GM06990 (cell line): ENCODE data around the gene PGC.

Experiments used
- DNase-seq: peaks from one replicate; pipeline ENCODE4 v3.0.0-alpha.2; 2011; ENCODE audit not compliant: insufficient read length; ENCODE audit errors: extremely low read depth
- H3K27me3 ChIP-seq: replicated peaks from 2 replicates; pipeline ENCODE4 v1.6.0; 2011; ENCODE audit warnings: low read length; ENCODE audit not compliant: control insufficient read depth, insufficient read depth
- H3K36me3 ChIP-seq: 2 replicates; pipeline ENCODE4 v1.5.1; 2011; ENCODE audit warnings: low read length; ENCODE audit not compliant: control insufficient read depth, insufficient read depth
- H3K4me3 ChIP-seq: replicated peaks from 2 replicates; pipeline ENCODE4 v1.5.1; 2011; ENCODE audit warnings: low read depth, mild to moderate bottlenecking, control low read depth, low read length
- TF ChIP-seq, protein P1 (sequence below): IDR thresholded peaks from 2 replicates; pipeline ENCODE4 v1.5.1; 2011; ENCODE audit warnings: low read length, control low read depth, mild to moderate bottlenecking, inconsistent platforms; ENCODE audit not compliant: insufficient read depth, poor library complexity, severe bottlenecking

PGC gene

DNA sequence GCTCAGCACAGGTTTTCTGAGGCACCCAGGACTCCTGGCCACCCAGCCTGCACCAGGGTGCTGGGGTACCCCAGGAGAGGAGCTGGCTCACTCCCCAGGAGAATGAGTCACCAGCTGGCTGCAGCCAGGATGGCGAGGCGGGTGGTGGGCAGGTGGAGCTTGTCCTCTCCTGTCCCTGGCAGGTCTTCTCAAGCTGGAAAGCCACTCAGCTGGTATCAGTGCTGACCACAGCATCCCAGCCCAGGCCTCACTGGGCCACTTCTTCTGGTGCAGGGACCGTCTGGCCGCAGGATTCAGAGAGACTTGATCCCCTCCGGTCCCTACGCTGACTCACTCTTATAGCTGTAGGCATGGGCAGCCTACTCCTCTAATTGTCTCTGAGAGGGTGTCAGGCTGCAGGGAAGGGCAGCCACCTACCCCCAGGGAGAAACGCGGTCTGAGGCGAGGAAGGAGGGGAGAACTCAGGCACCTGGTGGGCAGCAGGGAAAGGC lies 34.0 kb downstream of the PGC start:
- Histone ChIP-seq H3K36me3 (peaks cover 14% of the 10 kb centered on the region), H3K27me3 (no peaks in the 10 kb centered on the region), H3K4me3 (no peak overlapping the region; the same call in 1 of the 2 replicates)
- no peak for DNase-seq
- TF ChIP-seq, protein P1, sequence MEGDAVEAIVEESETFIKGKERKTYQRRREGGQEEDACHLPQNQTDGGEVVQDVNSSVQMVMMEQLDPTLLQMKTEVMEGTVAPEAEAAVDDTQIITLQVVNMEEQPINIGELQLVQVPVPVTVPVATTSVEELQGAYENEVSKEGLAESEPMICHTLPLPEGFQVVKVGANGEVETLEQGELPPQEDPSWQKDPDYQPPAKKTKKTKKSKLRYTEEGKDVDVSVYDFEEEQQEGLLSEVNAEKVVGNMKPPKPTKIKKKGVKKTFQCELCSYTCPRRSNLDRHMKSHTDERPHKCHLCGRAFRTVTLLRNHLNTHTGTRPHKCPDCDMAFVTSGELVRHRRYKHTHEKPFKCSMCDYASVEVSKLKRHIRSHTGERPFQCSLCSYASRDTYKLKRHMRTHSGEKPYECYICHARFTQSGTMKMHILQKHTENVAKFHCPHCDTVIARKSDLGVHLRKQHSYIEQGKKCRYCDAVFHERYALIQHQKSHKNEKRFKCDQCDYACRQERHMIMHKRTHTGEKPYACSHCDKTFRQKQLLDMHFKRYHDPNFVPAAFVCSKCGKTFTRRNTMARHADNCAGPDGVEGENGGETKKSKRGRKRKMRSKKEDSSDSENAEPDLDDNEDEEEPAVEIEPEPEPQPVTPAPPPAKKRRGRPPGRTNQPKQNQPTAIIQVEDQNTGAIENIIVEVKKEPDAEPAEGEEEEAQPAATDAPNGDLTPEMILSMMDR: no peak

DNA sequence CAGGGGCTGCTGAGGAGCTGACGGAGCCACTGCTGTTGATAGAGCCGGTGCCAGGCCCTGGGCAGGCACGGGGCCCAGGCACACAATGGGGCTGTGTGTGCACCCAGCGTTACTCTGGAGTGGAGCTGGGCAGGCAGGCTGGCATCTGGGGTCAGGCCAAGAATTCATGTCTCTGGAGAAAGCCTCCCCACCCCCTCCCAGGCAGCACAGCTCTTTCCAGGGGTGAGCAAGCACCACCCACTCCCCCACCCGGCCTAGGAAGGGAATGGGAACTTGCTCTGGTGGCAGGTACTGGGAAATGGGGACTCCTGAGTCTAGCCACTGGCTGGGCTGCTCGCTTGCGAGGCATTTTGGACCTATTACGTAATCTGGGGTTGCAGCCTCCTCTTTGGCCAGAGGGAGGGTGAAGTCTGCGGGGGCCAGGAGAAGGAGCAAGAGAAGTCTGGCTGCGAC lies 34.5 kb downstream of the PGC start:
- no peaks in the 10 kb centered on the region for H3K27me3 ChIP-seq
- TF ChIP-seq, protein P1: no peak
- H3K36me3 ChIP-seq: peaks cover 14% of the 10 kb centered on the region
- no peak for DNase-seq
- no peak overlapping the region for H3K4me3 ChIP-seq

DNA sequence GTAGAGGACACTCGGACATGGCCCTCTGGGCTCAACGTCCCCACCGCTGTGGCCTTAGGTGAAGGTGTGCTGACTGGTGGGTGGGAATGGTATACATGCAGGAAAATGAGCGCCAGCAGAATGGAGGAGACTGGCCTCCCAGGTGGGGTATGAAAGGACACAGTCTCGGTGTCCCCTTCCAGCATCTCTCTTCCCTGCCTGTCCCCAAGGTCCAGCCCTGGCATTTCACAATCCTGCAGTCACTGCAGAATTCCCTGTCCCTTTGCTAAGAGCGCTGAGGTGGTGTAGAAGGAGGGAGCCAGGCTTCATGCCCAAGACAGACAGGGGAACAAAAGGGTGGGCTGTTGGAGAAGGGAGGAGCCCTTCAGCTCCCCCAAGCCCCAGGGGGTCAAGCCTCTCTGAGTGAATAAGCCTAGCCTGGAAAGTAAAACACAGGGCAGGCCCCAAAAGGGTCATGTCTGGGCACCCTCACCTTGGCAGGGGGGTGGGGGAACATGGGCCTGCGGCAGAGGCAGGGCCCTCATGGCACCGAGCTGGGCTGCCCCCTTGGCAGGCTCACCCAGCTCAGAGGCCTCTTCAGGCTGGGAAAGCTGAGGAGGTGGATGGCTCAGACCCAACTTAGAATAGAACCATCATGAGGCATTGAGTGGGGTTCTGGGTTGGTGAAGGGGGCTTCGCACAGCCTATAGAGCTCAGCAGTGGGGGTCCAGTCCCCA lies 35.7 kb downstream of the PGC start:
- Histone ChIP-seq H3K27me3 (no peaks in the 10 kb centered on the region), H3K36me3 (peaks cover 14% of the 10 kb centered on the region), H3K4me3 (no peak overlapping the region)
- TF ChIP-seq, protein P1: no peak
- no peak for DNase-seq

DNA sequence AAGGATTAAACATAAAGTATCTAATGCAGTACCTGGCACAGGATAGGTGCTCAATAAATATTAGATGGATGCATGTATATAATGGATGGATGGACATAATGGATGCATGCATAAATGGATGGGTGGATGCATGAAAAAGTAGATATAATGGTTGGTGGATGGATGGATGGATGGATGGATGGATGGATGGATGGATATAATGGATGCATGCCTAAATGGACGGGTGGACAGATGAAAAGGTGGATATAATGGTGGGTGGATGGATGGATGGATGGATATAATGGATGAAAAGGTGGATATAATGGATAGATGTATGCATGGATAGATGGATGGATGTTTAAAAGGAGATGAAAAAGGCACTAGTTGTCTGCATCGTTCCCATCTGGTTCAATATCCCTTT lies 37.8 kb downstream of the PGC start:
- TF ChIP-seq, protein P1: no peak

DNA sequence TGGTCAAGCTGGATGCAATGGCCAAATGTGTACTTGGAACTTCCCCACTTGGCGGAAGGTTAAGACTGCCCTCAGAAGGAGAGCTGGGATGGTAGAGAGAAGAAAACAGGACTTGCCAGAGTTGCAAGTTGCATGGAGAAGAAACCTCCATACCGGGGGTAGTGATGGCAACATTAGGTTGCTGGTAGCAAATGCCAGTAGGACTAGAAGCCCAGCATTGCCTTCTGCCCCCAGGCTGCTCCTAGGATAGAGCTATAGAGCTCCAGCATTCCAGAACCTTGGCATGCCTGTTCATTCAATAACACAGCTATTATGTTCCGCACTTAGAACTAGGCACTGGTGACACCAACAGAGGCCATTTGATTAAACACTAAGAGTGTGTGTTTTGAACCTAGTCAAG lies 38.3 kb downstream of the PGC start:
- Histone ChIP-seq H3K36me3 (peaks cover 12% of the 10 kb centered on the region), H3K27me3 (no peaks in the 10 kb centered on the region), H3K4me3 (no peak overlapping the region)
- DNase-seq: no peak
- TF ChIP-seq, protein P1: no peak

More for the DNA sequence above, 37.8 kb downstream of the PGC start:
- Histone ChIP-seq H3K36me3 (peaks cover 14% of the 10 kb centered on the region), H3K4me3 (no peak overlapping the region), H3K27me3 (no peaks in the 10 kb centered on the region)
- DNase-seq: no peak
